Endometrial microvascular endothelial cells (primary cell): Measurements from ENCODE around the gene PCBP3. TPM values are rescaled to one million over a fixed set of nuclear protein-coding genes. Genes with fewer than 3 reads are reported as not detected.

ENCODE experiments used
- in situ Hi-C: cut with HindIII; loops from 2 replicates; pipeline ENCODE4 v1.10.0; 2017; ENCODE audit warnings: low sequenced_read_pairs, low pct_unique_long_range_greater_than_20kb; ENCODE audit errors: inconsistent ontology term
- total RNA-seq: library from RNA; depleted of rRNA; stranded (reverse); fragments of >200 nt; gene quantifications from one replicate; pipeline ENCODE4 v1.2.3, GENCODE V29; 2015; ENCODE audit errors: inconsistent ontology term

The PCBP3 gene
- total RNA-seq, 1 donor from 2014 or later = not detected

GRCh38 chr21:45899317-45900033, 255.9 kb downstream of the PCBP3 start:
- in situ Hi-C loops = no loop called here

GRCh38 chr21:45900034-45900868, 256.7 kb downstream of the PCBP3 start:
- in situ Hi-C loops = no loop called here

DNA sequence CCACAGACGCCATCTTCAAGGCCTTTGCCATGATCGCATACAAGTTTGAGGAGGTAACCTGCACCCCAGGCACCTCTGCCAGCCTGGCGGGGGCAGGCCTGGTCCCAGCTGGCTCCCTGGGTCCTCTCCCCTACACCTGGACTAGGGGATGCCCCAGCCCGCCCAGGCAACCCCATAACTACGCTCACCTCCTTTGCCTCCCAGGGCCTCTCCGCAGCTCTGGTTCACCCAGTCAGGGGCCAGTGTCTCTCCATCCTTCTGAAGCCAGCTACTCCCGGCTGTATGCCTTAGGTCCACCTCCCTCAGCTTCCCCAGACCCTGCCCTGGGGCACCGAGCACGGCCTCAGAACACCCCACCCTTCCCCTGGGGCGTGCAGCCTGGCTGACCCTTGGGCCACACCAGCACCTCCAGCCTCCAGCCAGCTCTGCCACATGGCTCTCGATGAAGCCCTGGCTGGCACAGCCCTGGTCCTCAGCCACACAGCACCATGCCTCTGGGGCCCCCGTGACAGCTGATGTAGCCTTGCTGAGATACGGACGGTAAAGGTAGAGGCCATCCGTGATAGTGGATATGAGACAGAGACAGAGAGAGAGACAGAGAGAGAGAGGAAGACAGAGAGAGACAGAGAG, 257.7 kb downstream of the PCBP3 start:
- in situ Hi-C loops = no loop called here

GRCh38 chr21:45902292-45902995, 258.9 kb downstream of the PCBP3 start:
- in situ Hi-C loops = no loop called here

DNA sequence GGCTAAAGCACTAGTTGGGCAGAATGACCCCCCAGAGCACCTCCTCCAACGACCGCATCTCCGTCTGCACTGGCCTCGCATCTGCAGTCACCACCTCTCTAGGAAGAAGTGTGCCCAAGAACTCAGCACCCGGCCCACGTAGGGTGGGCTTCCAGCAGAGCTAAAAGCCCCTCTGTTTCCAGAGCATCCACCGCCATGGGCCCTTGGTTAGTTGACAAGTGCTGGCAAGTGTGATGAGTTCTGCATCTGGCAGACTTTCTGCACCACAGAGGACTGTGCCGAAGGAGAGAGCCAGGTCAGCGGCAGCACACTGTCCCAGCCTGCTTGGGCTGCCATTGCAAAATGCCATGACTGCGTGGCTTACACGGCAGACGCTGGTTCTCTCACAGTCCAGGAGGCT, 261.7 kb downstream of the PCBP3 start:
- in situ Hi-C loops = no loop called here

DNA sequence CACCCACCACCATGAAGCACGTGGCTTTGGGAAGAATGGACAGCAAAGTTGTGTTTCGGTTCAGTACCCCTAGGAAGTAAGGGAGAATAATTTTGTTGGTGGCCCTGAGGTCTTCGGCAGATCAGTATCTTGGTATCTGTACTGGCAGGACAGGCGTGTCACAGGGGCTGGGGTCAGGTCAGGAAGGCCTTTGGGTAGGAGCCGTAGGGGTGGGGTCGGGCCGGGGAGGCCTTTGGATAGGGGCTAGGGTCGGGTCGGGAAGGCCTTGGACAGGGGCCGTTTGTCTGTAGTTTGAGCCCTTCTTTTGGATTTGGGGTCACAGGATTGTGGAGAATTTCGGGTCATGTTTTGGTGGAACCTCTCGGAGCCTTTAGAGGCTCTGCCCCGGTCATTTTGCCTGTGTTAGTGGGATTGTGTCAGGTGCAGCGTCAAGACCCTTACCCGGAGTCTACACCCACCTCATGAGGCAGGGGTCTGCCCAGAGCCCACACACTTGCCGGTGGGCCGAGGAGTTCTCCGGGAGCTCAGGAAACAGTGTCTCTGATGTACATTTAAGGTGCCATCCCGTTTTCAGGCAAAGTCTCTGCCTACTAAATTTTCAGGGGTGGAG, 262.8 kb downstream of the PCBP3 start:
- in situ Hi-C loops = no loop called here

GRCh38 chr21:45906859-45907258, 263.3 kb downstream of the PCBP3 start:
- in situ Hi-C loops = no loop called here

DNA sequence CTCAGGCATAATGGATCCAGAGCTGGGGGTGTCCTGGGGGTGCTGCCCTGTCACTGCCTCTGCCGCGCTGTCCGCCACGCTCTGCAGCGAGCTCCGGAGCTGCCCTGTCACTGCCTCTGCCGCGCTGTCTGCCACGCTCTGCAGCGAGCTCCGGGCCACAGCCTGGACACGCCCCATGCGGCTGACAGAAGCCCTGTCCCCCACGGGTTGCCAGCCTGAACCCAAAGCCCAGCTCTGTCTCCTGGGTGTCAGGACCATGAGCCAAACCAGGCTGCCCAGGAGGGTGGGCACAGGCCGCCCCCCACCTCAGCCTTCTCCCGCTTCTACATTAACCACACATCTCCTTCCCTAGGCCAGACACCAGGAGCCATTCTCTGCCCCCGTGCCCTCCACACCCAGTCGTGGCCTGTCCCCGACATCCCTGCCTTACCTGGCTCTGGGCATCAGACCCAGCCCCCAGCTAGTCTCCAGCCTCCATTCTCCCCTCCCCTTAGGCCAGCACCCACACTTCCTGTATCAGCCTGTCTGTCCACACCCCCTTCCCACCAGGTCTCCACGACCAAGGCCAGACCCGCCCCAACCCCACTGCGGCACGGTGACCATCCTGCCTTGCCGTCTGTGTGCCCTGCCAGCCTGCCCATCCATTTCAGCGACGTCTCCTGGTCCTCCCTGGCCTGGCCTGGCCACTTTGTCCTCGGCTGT, 265.2 kb downstream of the PCBP3 start:
- in situ Hi-C loops = no loop called here

- in situ Hi-C loops = no loop called here
Observed at GRCh38 chr21:45909238-45909988, 265.9 kb downstream of the PCBP3 start.

DNA sequence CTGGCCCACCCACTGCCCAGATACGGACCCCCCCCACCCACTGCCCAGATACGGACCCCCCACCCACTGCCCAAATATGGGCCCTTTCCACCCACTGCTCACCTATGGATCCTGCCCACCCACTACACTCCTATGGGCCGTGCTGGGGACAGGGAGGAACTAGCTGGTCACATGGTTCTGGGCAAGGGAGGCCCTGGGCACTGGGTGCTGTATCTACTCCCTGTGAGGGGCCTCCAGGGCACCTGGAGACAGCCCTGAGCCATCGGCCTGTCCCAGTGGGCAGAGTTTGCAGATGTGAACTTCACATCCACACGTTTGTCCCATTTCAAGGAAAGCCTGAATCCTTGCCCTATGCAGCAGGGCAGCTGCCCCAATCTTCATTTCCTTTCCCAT, 266.6 kb downstream of the PCBP3 start:
- in situ Hi-C loops = no loop called here

GRCh38 chr21:45910548-45911221, 267.2 kb downstream of the PCBP3 start:
- in situ Hi-C loops = no loop called here

GRCh38 chr21:45911806-45912325, 268.3 kb downstream of the PCBP3 start:
- in situ Hi-C loops = no loop called here

- in situ Hi-C loops = no loop called here
Observed at GRCh38 chr21:45912611-45913417, 269.3 kb downstream of the PCBP3 start.

DNA sequence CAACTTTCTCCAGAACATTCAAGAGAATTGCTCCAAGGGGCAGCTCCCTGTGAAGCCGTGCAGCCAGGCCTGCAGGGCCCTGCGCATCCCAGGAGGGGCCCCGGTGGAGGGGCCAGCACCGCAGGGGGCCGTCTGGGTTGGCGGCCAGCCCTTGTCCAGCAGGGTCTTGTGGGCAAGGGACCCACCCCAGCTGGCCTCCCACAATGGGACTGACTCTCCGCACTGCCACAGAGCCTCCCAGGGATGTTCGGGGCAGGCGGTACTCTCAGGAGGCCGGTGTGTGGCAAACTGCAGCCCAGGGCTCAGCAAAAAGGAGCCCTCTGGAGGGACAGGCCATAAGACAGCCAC, 269.9 kb downstream of the PCBP3 start:
- in situ Hi-C loops = no loop called here

DNA sequence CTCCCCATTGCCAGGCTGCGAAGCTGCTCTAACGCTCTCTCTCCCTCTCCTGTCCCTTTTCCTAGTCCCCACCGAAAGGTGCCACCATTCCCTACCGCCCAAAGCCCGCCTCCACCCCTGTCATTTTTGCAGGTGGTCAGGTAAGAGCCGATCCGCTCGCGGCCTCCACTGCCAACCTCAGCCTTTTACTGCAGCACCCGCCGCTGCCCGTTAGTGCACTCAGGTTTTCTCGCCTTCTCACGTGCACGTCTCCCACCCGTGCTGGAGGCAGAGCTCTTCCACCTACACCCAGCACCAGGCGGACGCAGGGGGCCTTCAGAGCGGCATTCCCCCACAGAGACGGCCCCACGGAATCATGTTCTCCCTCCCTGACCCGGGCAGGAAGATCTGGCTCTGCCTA, 270.4 kb downstream of the PCBP3 start:
- in situ Hi-C loops = no loop called here

DNA sequence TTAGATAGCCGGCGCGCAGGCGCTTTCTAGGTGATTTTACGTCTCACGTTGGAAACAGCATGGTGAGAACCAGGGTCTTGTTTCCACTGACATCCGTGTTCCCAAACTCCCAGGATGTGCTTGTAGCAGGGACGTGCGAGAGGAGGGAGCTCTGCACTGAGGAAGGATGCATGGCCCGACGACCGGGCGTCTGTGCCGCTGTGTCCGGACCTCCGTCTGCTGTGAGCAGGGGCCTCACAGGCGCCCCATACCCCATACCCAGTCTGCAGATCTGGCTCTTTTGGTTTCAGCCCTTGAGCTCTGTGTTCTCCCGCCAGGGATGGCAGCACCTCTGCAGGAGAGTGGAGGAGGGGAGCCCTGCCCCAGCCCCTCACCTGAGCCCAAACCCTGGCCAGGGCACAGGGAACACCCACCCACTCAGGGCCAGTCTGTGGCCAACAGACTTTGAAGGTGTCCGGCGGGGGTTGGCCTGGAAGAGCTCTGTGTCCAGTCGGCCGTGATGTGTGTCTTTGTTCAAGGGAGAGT, 270.9 kb downstream of the PCBP3 start:
- in situ Hi-C loops = no loop called here
